ENCODE measurements around the gene ARSJ. TPM values are rescaled to one million over a fixed set of nuclear protein-coding genes. Genes with fewer than 3 reads are reported as not detected.

Gene ARSJ
- total RNA-seq, 2 experiments from 2014 or later: not detected

DNA sequence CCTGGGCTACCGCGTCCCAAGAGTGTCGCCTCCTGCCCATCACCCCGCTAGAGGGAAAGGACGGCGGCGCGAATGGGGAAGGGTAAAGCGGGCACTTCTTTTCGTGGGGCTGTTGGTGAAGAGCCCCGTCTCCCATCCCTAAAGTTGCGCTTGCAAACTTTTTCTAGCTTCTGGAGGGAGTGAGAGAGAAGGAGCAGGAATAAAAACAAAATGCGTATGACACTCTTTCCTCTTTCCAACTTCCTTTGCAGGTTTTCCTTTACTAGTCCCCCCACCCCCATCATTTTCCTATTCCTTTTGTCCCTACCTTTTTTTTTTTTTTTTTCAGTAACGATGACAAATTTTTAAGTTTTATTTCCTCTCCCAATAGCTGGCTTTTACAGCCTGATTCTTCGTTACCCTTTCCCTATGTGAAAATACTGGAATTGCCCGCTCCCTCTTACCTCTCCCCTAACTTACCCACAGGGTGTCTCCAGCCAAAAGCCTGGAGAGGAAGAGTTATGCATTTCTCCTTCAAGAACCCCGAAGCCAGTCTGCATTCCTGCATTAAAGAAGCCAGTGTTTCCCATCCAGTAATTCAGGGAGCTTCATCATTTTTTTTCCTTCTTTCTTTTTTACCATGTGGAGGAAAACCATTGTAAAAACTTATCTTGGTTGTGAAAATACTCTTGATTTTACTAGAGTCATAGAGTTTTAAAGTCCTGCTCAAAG lies 613 bp upstream of the ARSJ start:
- no peak overlapping the region for H3K27ac Mint-ChIP-seq
- POLR2A ChIA-PET: no interaction called here
- no peak for ATAC-seq

DNA sequence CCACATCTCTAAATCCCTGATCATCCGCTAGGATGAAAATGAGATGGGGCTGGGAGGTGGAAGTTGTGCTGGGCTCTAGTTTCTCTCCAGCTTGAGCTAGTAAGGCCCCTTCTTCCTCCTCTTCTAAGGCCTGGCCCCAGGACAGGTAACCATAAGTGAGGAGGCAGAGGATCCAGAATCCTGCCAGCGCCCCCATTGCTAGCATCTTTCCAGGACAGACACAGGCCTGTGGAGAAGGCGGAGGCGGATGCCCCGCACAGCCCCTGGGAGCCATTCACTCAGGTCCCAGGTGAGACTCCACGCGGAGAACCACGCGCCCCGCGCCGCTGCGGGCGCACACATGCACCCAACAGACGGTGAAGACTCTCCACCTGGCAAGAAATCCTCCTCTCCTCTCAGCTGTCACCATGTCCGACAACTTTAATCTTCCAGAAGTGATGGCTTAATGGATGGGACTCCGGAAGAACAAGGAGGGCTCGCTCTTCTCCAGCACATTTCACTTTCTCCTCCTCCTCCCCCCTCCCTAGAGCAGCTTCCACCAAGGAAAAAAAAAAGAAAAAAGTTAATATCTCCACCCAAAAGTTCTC lies 793 bp downstream of the ARSJ start:
- ChIA-PET CTCF (no interaction called here), POLR2A (no interaction called here)
- peaks cover 52% of the 10 kb centered on the region for H3K27me3 Mint-ChIP-seq (ENCODE audit: low read depth)

More for the DNA sequence above, 613 bp upstream of the ARSJ start:
- Mint-ChIP-seq H3K4me1 (ENCODE audit: low read depth) (peaks cover 19% of the 10 kb centered on the region), H3K4me3 (peak overlapping the region; percentile 66), H3K9me3 (ENCODE audit: insufficient read depth) (no peaks in the 10 kb centered on the region), H3K27me3 (ENCODE audit: low read depth) (peaks cover 50% of the 10 kb centered on the region), H3K36me3 (ENCODE audit: low read depth) (no peaks in the 10 kb centered on the region)
- no peak for DNase-seq
- CTCF ChIA-PET: interaction anchor here (0.6 kb wide), 1 partner anchor 343 kb away, joined by 3 read pairs; no protein-coding TSS in a partner anchor

DNA sequence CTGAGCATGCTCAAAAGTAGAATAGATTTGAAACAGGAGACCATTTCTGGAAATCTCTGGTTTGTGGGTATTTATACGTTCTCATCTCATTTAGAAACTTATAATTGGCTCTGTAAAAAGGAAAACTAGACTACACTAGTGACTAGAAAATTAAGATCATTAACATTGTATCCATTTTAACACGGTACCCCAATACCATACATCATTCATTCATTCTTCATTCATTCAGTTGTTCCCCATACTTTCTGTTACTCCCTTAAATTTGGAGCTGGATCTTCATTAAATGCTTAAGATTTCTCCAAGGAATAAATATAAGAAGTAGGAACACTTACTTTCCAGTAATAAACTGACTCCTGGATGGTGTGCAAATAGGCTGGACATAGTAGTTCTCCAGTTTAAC lies 1.3 kb downstream of the ARSJ start:
- ATAC-seq: no peak
- H3K4me3 Mint-ChIP-seq: no peak overlapping the region
- no peaks in the 10 kb centered on the region for H3K36me3 Mint-ChIP-seq (ENCODE audit: low read depth)
- peaks cover 54% of the 10 kb centered on the region for H3K27me3 Mint-ChIP-seq (ENCODE audit: low read depth)
- H3K9me3 Mint-ChIP-seq (ENCODE audit: insufficient read depth): peaks cover 3% of the 10 kb centered on the region
- no peak overlapping the region for H3K27ac Mint-ChIP-seq
- ChIA-PET CTCF (no interaction called here), POLR2A (no interaction called here)
- peaks cover 19% of the 10 kb centered on the region for H3K4me1 Mint-ChIP-seq (ENCODE audit: low read depth)
- no peak for DNase-seq

More for the DNA sequence above, 793 bp downstream of the ARSJ start:
- no peak for DNase-seq
- Mint-ChIP-seq H3K36me3 (ENCODE audit: low read depth) (no peaks in the 10 kb centered on the region), H3K9me3 (ENCODE audit: insufficient read depth) (peaks cover 3% of the 10 kb centered on the region), H3K4me3 (peak overlapping the region; percentile 66), H3K4me1 (ENCODE audit: low read depth) (peaks cover 19% of the 10 kb centered on the region), H3K27ac (no peak overlapping the region)
- ATAC-seq: no peak

DNA sequence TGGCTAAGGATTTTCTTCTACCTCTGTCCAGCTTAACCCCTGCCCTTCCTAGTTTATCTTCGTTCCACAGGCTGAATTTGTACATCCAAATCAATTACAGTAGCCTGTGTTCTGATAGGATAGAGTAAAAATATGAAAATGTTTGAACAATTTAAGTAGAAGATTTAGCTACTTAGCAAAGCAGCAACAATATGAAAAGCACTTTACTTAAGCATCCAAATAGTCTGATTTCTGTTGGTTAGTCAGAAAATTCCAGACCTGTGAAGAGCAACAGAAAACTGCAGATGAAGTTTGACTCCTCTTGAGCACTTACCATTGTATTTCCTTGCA lies 2.0 kb downstream of the ARSJ start:
- Mint-ChIP-seq H3K27me3 (ENCODE audit: low read depth) (peaks cover 51% of the 10 kb centered on the region), H3K4me3 (no peak overlapping the region), H3K36me3 (ENCODE audit: low read depth) (no peaks in the 10 kb centered on the region), H3K9me3 (ENCODE audit: insufficient read depth) (peaks cover 3% of the 10 kb centered on the region), H3K27ac (no peak overlapping the region), H3K4me1 (ENCODE audit: low read depth) (peaks cover 19% of the 10 kb centered on the region)
- DNase-seq: no peak
- ChIA-PET CTCF (no interaction called here), POLR2A (no interaction called here)
- ATAC-seq: no peak

DNA sequence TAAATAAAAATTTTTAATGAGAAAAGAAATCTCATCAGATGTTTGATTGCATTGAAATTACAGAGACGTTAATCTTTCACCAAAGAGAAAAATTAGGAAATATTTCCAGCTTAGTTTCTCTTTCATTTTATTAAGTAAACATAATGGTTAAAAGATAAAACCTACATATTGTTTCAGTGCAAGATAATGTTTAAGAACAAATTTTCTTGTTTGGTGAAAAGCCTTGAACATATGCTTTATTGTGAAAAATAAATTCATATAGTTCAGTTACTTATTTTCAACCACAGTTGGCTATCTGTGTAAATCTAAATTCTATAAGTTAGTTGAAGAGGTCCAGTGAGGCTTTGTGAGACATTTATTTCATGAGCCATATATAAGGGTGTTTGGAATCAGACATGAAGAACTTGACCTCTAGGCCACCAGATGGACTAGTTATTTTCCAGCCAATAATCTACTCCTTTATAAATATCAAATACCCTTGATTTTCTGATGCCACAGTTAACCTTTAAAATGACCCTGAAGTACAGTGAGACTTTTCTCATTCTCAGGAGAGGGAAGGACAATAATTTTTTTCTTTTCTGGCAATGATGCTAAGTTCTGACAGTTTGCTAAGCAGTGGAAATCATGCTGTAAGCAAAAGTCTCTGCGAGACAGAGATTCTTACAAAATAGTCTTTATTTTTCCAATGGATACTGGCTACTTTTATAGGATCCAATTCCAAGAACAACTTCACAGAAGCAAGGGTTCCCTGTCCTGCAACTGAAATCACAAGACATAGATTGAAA lies 2.5 kb downstream of the ARSJ start:
- ATAC-seq (no peak), DNase-seq (no peak)
- Mint-ChIP-seq H3K36me3 (ENCODE audit: low read depth) (no peaks in the 10 kb centered on the region), H3K27me3 (ENCODE audit: low read depth) (peaks cover 51% of the 10 kb centered on the region), H3K27ac (no peak overlapping the region), H3K4me3 (no peak overlapping the region), H3K9me3 (ENCODE audit: insufficient read depth) (peaks cover 3% of the 10 kb centered on the region), H3K4me1 (ENCODE audit: low read depth) (peaks cover 19% of the 10 kb centered on the region)
- ChIA-PET POLR2A (no interaction called here), CTCF (no interaction called here)

DNA sequence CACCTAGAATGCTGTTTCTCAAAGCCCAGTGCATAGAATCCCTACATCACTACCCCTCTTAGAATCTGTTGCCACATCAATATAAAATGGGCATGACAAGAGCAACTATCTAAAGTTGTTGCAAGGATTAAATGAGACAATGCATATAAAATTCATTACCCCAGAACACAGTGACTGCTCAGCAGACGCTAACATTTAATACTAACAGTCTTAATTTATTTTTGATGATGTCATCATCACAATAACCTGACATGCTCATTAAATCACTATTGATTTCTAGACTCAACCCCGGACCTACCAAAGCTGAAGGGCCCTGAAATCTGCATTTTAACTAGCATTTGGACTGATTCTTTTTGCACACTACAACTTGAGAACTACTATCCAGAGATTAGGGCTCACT lies 3.9 kb downstream of the ARSJ start:
- Mint-ChIP-seq H3K36me3 (ENCODE audit: low read depth) (no peaks in the 10 kb centered on the region), H3K27me3 (ENCODE audit: low read depth) (peaks cover 41% of the 10 kb centered on the region), H3K4me3 (no peak overlapping the region), H3K4me1 (ENCODE audit: low read depth) (peaks cover 19% of the 10 kb centered on the region), H3K27ac (no peak overlapping the region), H3K9me3 (ENCODE audit: insufficient read depth) (peaks cover 3% of the 10 kb centered on the region)
- ChIA-PET CTCF (no interaction called here), POLR2A (interaction anchor here (0.7 kb wide), 1 partner anchor 66 kb away, joined by 4 read pairs; no protein-coding TSS in a partner anchor)
- DNase-seq (no peak), ATAC-seq (no peak)

DNA sequence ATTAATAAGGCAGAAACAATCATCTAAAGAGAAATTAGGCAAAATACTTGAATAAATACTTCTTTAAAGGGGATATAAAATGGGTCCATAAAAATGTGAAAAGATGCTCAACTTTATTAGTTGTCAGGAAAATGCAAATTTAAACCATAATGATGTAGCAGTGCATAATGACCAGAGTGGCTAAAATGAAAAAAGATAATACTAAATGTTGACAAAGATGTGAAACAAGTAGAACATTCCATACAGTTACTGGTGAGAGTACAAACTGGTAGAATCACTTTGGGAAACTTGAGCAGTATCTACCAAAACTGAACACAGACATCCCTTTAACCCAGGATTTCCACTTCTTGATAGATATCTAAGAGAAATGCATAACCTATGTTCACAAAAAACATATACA lies 5.0 kb downstream of the ARSJ start:
- Mint-ChIP-seq H3K4me1 (ENCODE audit: low read depth) (peaks cover 10% of the 10 kb centered on the region), H3K27ac (no peak overlapping the region), H3K9me3 (ENCODE audit: insufficient read depth) (peaks cover 3% of the 10 kb centered on the region), H3K27me3 (ENCODE audit: low read depth) (peaks cover 30% of the 10 kb centered on the region), H3K36me3 (ENCODE audit: low read depth) (no peaks in the 10 kb centered on the region), H3K4me3 (no peak overlapping the region)
- DNase-seq: no peak
- POLR2A ChIA-PET: no interaction called here
- CTCF ChIA-PET: no interaction called here
- no peak for ATAC-seq

DNA sequence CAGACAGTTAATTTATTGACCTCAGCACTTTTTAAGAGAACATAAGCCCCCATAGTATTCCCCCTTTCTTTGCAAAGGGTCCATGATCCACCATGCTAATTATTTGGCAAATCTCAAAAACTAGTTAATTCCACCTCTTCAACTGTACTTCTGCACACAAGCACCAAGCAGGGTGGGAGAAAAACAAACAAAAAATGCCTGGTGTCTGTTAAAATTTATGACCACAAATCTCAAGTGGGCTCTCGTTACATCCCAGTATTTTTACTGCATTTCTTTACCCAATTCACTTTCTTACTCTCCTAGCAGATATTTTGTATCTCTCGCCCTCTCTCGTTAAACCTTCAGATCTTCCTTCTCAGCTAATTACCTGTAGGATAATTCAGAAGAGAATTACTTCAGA lies 6.1 kb downstream of the ARSJ start:
- DNase-seq (no peak), ATAC-seq (no peak)
- H3K27me3 Mint-ChIP-seq (ENCODE audit: low read depth): peaks cover 21% of the 10 kb centered on the region
- H3K4me1 Mint-ChIP-seq (ENCODE audit: low read depth): no peaks in the 10 kb centered on the region
- POLR2A ChIA-PET: interaction anchor here (0.6 kb wide), 1 partner anchor 65 kb away, joined by 3 read pairs; no protein-coding TSS in a partner anchor
- CTCF ChIA-PET: no interaction called here
- H3K4me3 Mint-ChIP-seq: no peak overlapping the region
- H3K36me3 Mint-ChIP-seq (ENCODE audit: low read depth): no peaks in the 10 kb centered on the region
- H3K27ac Mint-ChIP-seq: no peak overlapping the region
- peaks cover 3% of the 10 kb centered on the region for H3K9me3 Mint-ChIP-seq (ENCODE audit: insufficient read depth)

DNA sequence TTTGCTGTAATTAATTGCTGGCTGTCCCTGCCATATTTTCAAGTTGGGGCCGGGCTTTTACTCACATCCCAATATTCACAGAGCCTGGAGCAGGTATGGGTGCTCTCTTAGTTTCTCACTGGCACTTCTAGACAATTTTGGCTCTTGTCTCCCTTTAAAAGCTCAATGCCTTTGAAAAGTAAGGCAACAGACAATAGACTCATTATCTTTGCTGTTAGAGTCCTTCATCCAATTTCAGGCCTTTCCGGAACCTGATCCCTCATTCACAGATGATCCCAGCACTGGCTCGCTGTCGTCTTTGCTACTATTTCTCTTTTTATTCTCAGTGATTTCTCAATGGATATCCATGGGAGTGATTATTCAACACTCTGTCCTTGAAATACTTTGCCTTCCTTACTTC lies 6.7 kb downstream of the ARSJ start:
- no peak overlapping the region for H3K4me3 Mint-ChIP-seq
- POLR2A ChIA-PET: no interaction called here
- H3K27ac Mint-ChIP-seq: no peak overlapping the region
- CTCF ChIA-PET: no interaction called here
- H3K9me3 Mint-ChIP-seq (ENCODE audit: insufficient read depth): peaks cover 3% of the 10 kb centered on the region
- H3K27me3 Mint-ChIP-seq (ENCODE audit: low read depth): peaks cover 15% of the 10 kb centered on the region
- ATAC-seq (no peak), DNase-seq (no peak)
- H3K4me1 Mint-ChIP-seq (ENCODE audit: low read depth): no peaks in the 10 kb centered on the region
- no peaks in the 10 kb centered on the region for H3K36me3 Mint-ChIP-seq (ENCODE audit: low read depth)

DNA sequence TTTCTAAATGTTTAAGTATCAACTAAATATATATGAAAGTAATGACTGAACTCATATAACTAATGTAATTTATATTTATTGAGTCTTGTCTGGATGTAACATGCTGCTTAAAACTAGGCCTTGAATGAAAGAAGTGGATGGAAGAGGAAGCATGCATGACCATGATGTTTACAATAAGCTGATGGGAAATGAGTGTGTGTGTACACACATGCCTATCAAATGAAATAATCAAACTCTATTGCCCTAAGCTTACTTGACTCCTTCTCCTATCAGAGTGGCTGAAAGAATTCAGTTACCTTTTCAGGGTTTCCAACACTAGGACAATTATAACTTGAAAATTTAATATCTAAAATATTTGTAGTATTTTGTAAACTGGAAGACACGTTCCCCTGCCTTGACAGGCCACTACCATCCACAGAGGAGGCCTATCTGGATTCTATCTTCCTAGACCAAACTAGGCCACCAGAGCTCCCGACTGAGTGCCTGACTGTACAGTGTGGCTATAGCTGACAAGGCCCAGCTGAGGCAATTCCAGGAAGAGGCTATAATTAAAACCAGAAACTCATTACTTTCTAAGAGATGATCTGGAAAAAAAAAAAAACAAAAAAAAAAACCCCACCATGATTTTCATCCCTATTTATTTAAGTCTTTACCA lies 7.6 kb downstream of the ARSJ start:
- DNase-seq (no peak), ATAC-seq (no peak)
- CTCF ChIA-PET: no interaction called here
- Mint-ChIP-seq H3K27me3 (ENCODE audit: low read depth) (peaks cover 10% of the 10 kb centered on the region), H3K4me1 (ENCODE audit: low read depth) (no peaks in the 10 kb centered on the region), H3K27ac (no peak overlapping the region), H3K4me3 (no peak overlapping the region), H3K36me3 (ENCODE audit: low read depth) (no peaks in the 10 kb centered on the region), H3K9me3 (ENCODE audit: insufficient read depth) (peaks cover 3% of the 10 kb centered on the region)
- POLR2A ChIA-PET: no interaction called here

DNA sequence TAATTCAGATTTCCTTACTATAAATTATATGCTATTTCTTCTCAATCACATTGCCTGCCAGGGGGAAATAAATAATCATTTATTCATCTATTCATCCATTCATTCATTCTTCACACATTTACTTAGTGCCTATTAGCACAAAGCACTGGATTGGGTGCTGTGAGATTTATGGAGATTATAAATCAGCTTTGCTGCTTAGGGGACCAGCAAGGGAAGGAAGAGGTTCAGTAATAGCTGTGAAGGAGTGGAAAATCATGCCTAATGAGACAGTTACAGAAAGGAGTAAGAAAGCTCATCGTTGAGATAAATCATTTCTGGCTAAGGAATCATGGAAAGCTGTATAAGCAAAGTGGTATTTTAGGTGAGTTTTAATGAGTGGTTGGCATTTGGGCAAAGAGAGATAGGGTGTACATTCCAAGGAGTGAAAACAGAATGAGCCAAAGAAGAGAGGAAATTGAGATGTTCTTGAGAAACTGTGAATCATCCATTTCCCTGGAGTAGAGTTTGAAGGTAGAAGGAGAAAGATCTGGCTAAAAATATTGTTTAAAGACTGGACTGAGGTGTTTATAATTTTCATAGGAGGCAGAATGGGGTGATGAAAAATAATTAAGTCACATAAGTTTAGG lies 9.6 kb downstream of the ARSJ start:
- Mint-ChIP-seq H3K36me3 (ENCODE audit: low read depth) (no peaks in the 10 kb centered on the region), H3K27me3 (ENCODE audit: low read depth) (peaks cover 4% of the 10 kb centered on the region), H3K27ac (no peak overlapping the region), H3K4me1 (ENCODE audit: low read depth) (no peaks in the 10 kb centered on the region), H3K4me3 (no peak overlapping the region), H3K9me3 (ENCODE audit: insufficient read depth) (peaks cover 3% of the 10 kb centered on the region)
- POLR2A ChIA-PET: no interaction called here
- no peak for ATAC-seq
- DNase-seq: no peak
- CTCF ChIA-PET: no interaction called here

DNA sequence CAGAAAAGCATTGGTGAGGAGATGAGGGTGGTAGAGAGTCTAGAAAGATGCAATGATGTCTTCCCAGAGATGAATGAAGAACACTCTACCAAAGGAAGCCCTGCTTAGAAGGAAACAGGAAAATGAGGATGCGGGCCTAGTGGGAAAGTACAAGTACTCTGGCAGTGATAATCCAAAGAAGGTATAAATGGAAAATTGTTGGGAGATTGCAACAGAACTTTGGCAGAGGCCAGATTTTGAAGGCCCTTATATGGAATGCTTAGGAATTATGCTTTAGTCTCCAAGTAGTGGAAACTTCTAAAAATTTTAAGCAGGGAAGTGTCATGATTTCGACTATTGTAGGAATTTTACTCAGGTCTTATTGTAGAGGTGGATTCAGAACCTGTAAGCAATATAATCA lies 11.0 kb downstream of the ARSJ start:
- DNase-seq (no peak), ATAC-seq (no peak)
- Mint-ChIP-seq H3K9me3 (ENCODE audit: insufficient read depth) (no peaks in the 10 kb centered on the region), H3K4me3 (no peak overlapping the region), H3K36me3 (ENCODE audit: low read depth) (no peaks in the 10 kb centered on the region), H3K27ac (no peak overlapping the region), H3K27me3 (ENCODE audit: low read depth) (no peaks in the 10 kb centered on the region), H3K4me1 (ENCODE audit: low read depth) (no peaks in the 10 kb centered on the region)
- POLR2A ChIA-PET: no interaction called here
- CTCF ChIA-PET: no interaction called here

Data from activated CD8-positive, alpha-beta T cell treated with anti-CD3 and anti-CD28 coated beads, Interleukin-2, amount 10 ng/mL, durations not matched to agents 7 days and 5 days (primary cell).